CD4-positive, alpha-beta T cell (primary cell): ENCODE measurements around the gene GDA. TPM values are rescaled to one million over a fixed set of nuclear protein-coding genes. Genes with fewer than 3 reads are reported as not detected.

Source experiments
- ATAC-seq: fragments of 200-7000 bp; cut with Tn5 transposase; one replicate; pipeline ENCODE4 v1.10.0; 2022; ENCODE audit warnings: mild to moderate bottlenecking; ENCODE audit not compliant: poor library complexity
- CTCF ChIA-PET: fragments of 350-600 bp; sonication (Branson Sonifier 250); formaldehyde crosslinking; loops from one replicate; lab custom pipeline; 2021; ENCODE audit warnings: antibody characterized with exemption, inconsistent platforms; lab: Charles Lee
- POLR2A ChIA-PET: fragments of 350-600 bp; sonication (Branson Sonifier 250); formaldehyde crosslinking; loops from one replicate; lab custom pipeline; 2021; ENCODE audit warnings: antibody characterized with exemption, inconsistent platforms; lab: Charles Lee
- DNase-seq, 14 experiments: peaks; one replicate each; pipeline ENCODE4 v3.0.0-alpha.2; 2013 to 2020; ENCODE audit warnings: mixed read lengths in 2 of 14
- H3K27ac ChIP-seq, 2 donors: one replicate each; pipeline versions ENCODE4 v1.5.1 to v1.7.0; 2013; ENCODE audit warnings: low read length in 2 of 2, low read depth in 1 of 2, mild to moderate bottlenecking in 1 of 2
- H3K27me3 ChIP-seq, 2 experiments: 1 replicate in 1 of 2; 2 replicates in 1 of 2; pipeline versions ENCODE4 v1.6.1 to v1.7.0; 2013; ENCODE audit warnings: low read length in 2 of 2, control low read depth in 1 of 2, mild to moderate bottlenecking in 1 of 2, moderate library complexity in 1 of 2; ENCODE audit not compliant: insufficient read depth in 2 of 2, control insufficient read depth in 1 of 2
- H3K36me3 ChIP-seq: one replicate; pipeline ENCODE4 v1.6.1; 2013; ENCODE audit warnings: low read length, control low read depth; ENCODE audit not compliant: insufficient read depth
- H3K4me1 ChIP-seq: one replicate; pipeline ENCODE4 v1.6.1; 2013; ENCODE audit warnings: low read length, control low read depth; ENCODE audit not compliant: insufficient read depth
- H3K4me3 ChIP-seq: one replicate; pipeline ENCODE4 v1.5.1; 2013; ENCODE audit warnings: mild to moderate bottlenecking, low read length, moderate library complexity
- H3K9me3 ChIP-seq, 2 experiments: 1 replicate in 1 of 2; 2 replicates in 1 of 2; pipeline versions ENCODE4 v1.6.1 to v1.7.0; 2013; ENCODE audit warnings: low read length in 2 of 2, mild to moderate bottlenecking in 2 of 2, control low read depth in 1 of 2, moderate library complexity in 1 of 2; ENCODE audit not compliant: control insufficient read depth in 1 of 2, insufficient read depth in 1 of 2
- H3K27ac Mint-ChIP-seq: one replicate; pipeline ENCODE4 v1.8.0; 2020; ENCODE audit warnings: mixed read lengths
- H3K27me3 Mint-ChIP-seq: one replicate; pipeline ENCODE4 v1.8.0; 2021; ENCODE audit warnings: mixed read lengths
- H3K36me3 Mint-ChIP-seq: one replicate; pipeline ENCODE4 v1.8.0; 2021; ENCODE audit warnings: low read depth, mixed read lengths
- H3K4me1 Mint-ChIP-seq: one replicate; pipeline ENCODE4 v1.8.0; 2021; ENCODE audit warnings: low read depth, mixed read lengths
- H3K4me3 Mint-ChIP-seq: one replicate; pipeline ENCODE4 v1.8.0; 2020; ENCODE audit warnings: mild to moderate bottlenecking, mixed read lengths
- H3K9me3 Mint-ChIP-seq: one replicate; pipeline ENCODE4 v1.8.0; 2020; ENCODE audit warnings: mixed read lengths
- intact Hi-C, 2 experiments: fragments of 100-400 bp; cut with DNase I in 1 of 2; cut with micrococcal nuclease in 1 of 2; formaldehyde crosslinking; loops; one replicate each; pipeline versions ENCODE4 v1.15.1 to v1.9.0; 2023 to 2025; cut with DNase I, micrococcal nuclease
- total RNA-seq, 174 experiments: library from RNA in 2 of 174; stranded (reverse) in 2 of 174; gene quantifications; one replicate each; pipeline ENCODE4 v1.2.3 and lab custom pipeline; 2021 to 2026
- TF ChIP-seq, protein P1 (sequence below): fragments of 200-600 bp; IDR thresholded peaks from one replicate; pipeline ENCODE4 v1.8.0; 2022; ENCODE audit warnings: antibody characterized with exemption, mild to moderate bottlenecking

GDA gene
- total RNA-seq, 2 experiments from 2014 or later: not detected

DNA sequence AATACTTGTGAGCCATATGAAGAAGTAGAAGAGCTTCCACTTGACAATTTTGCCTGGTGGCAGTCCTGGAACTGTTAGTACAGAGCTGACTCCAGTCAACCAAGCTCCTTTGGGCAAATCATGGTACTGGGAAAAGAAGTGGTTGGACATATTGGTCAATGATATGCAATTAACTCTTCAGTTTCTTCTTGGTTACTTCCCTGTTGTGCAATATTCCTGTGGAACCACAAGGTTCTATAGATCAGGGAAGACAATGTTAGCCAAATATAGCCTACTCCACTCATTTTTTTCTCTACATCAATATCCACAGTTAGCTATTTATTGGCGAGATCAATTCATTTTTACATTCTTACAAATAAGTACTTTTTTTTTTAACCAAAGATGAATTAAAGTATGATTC lies 14.4 kb upstream of the GDA start:
- no peak for DNase-seq
- Mint-ChIP-seq H3K4me3 (no peak overlapping the region), H3K27ac (no peak overlapping the region), H3K27me3 (peaks cover 1% of the 10 kb centered on the region), H3K4me1 (no peaks in the 10 kb centered on the region), H3K9me3 (no peaks in the 10 kb centered on the region), H3K36me3 (no peaks in the 10 kb centered on the region)
- ATAC-seq: no peak
- no peaks in the 10 kb centered on the region for H3K9me3 ChIP-seq
- TF ChIP-seq, protein P1, sequence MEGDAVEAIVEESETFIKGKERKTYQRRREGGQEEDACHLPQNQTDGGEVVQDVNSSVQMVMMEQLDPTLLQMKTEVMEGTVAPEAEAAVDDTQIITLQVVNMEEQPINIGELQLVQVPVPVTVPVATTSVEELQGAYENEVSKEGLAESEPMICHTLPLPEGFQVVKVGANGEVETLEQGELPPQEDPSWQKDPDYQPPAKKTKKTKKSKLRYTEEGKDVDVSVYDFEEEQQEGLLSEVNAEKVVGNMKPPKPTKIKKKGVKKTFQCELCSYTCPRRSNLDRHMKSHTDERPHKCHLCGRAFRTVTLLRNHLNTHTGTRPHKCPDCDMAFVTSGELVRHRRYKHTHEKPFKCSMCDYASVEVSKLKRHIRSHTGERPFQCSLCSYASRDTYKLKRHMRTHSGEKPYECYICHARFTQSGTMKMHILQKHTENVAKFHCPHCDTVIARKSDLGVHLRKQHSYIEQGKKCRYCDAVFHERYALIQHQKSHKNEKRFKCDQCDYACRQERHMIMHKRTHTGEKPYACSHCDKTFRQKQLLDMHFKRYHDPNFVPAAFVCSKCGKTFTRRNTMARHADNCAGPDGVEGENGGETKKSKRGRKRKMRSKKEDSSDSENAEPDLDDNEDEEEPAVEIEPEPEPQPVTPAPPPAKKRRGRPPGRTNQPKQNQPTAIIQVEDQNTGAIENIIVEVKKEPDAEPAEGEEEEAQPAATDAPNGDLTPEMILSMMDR: no peak
- ChIA-PET POLR2A (no interaction called here), CTCF (no interaction called here)
- H3K4me1 ChIP-seq: no peaks in the 10 kb centered on the region
- H3K27me3 ChIP-seq: peaks cover 0 to 2% of the 10 kb centered on the region in 2 experiments
- intact Hi-C loops: no loop called here
- no peak overlapping the region for H3K27ac ChIP-seq
- no peak overlapping the region for H3K4me3 ChIP-seq
- H3K36me3 ChIP-seq: no peaks in the 10 kb centered on the region

DNA sequence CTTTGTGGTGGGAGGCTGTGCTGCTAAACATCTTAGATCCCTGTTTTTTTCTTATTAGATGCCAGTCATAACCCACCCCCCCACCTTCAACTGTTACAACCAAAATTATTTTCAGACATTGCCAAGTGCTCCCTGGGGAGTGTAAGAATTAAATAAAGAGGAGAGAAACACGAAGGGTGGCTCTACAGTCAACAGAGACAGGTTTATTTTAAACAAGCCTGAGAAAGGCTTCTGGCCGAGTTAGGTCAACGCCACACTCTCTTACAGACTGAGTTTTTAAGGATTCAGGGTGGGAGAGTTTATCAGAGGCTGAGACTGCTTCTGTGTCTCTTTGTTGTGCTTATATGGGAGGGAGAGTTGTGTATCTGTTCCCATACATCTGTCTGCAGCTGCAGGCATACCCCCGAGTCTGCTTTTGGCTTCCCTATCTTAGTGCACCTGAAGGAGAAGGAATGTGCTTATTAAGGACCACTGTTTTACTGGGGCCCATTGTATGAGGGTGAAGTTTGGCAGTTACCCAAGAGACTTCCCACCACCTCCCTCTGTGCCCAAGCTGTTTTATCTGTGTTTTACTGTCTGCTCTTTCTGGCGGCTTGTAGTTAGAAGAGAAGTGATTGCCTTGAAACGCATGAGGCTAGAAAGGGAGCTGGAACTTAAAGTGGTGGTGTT lies 11.4 kb upstream of the GDA start:
- no peaks in the 10 kb centered on the region for H3K4me1 Mint-ChIP-seq
- H3K4me3 Mint-ChIP-seq: no peak overlapping the region
- Histone ChIP-seq H3K4me1 (no peaks in the 10 kb centered on the region), H3K4me3 (no peak overlapping the region), H3K36me3 (no peaks in the 10 kb centered on the region), H3K9me3 (no peaks in the 10 kb centered on the region), H3K27ac (no peak overlapping the region), H3K27me3 (peaks cover 0 to 2% of the 10 kb centered on the region in 2 experiments)
- no peaks in the 10 kb centered on the region for H3K9me3 Mint-ChIP-seq
- no peak for DNase-seq
- no peaks in the 10 kb centered on the region for H3K36me3 Mint-ChIP-seq
- no peak for ATAC-seq
- intact Hi-C loops: no loop called here
- no peak overlapping the region for H3K27ac Mint-ChIP-seq
- TF ChIP-seq, protein P1: no peak
- POLR2A ChIA-PET: no interaction called here
- CTCF ChIA-PET: no interaction called here
- H3K27me3 Mint-ChIP-seq: peaks cover 14% of the 10 kb centered on the region

DNA sequence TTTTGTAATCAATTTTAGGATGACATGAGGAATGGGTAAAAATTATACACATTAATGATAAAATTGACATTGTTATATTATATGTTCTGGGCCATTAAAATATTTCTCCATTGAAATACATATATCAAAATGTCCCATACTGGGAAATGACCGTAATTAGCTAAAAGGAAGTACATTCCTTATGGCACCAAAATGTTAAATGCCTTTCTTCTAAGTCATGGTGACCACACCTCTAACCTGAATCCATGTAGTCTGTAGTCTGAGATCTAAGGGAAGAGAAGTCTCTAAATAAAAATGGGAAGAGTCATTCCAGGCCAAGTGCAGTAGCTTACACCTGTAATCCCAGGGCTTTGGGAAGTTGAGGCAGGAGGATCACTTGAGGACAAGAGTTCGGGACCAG lies 10.0 kb upstream of the GDA start:
- no peak for DNase-seq
- Histone ChIP-seq H3K27me3 (peaks cover 0 to 2% of the 10 kb centered on the region in 2 experiments), H3K9me3 (no peaks in the 10 kb centered on the region), H3K36me3 (no peaks in the 10 kb centered on the region), H3K27ac (no peak overlapping the region), H3K4me1 (no peaks in the 10 kb centered on the region), H3K4me3 (no peak overlapping the region)
- ChIA-PET CTCF (no interaction called here), POLR2A (no interaction called here)
- H3K27me3 Mint-ChIP-seq: peaks cover 17% of the 10 kb centered on the region
- H3K36me3 Mint-ChIP-seq: no peaks in the 10 kb centered on the region
- H3K4me1 Mint-ChIP-seq: no peaks in the 10 kb centered on the region
- TF ChIP-seq, protein P1: no peak
- no peaks in the 10 kb centered on the region for H3K9me3 Mint-ChIP-seq
- H3K27ac Mint-ChIP-seq: no peak overlapping the region
- no peak for ATAC-seq
- no peak overlapping the region for H3K4me3 Mint-ChIP-seq
- intact Hi-C loops: no loop called here
